Neural crest cell (in vitro differentiated cells): ENCODE measurements around the gene DAZAP1. TPM values are rescaled to one million over a fixed set of nuclear protein-coding genes. Genes with fewer than 3 reads are reported as not detected.

Experiments used
- DNase-seq: peaks from one replicate; pipeline ENCODE4 v3.0.0; 2021; ENCODE audit warnings: low read depth, mixed read lengths, low spot score
- H3K27ac Mint-ChIP-seq: one replicate; pipeline ENCODE4 v1.8.0; 2021; ENCODE audit warnings: mild to moderate bottlenecking, mixed read lengths; ENCODE audit not compliant: unreplicated experiment
- H3K27me3 Mint-ChIP-seq: 2 replicates; pipeline ENCODE4 v1.8.0; 2021; ENCODE audit warnings: low read depth, mild to moderate bottlenecking, mixed read lengths
- H3K36me3 Mint-ChIP-seq: 2 replicates; pipeline ENCODE4 v1.8.0; 2021; ENCODE audit warnings: low read depth, mild to moderate bottlenecking, mixed read lengths
- H3K4me1 Mint-ChIP-seq: 2 replicates; pipeline ENCODE4 v1.8.0; 2021; ENCODE audit warnings: mixed read lengths
- H3K4me3 Mint-ChIP-seq: one replicate; pipeline ENCODE4 v1.8.0; 2021; ENCODE audit warnings: mild to moderate bottlenecking, mixed read lengths
- H3K9me3 Mint-ChIP-seq: 2 replicates; pipeline ENCODE4 v1.8.0; 2021; ENCODE audit warnings: mixed read lengths
- CTCF ChIP-seq: fragments of 200-600 bp; sonication (generic); conservative IDR thresholded peaks from 2 replicates; pipeline ENCODE4 v1.5.0; 2021; ENCODE audit warnings: antibody characterized with exemption, mild to moderate bottlenecking
- total RNA-seq: library from RNA; stranded (reverse); gene quantifications from 2 replicates; pipeline ENCODE4 v1.2.1, GENCODE V29; 2021

The DAZAP1 gene
- total RNA-seq, 1 donor from 2014 or later = 146 TPM

- no peaks in the 10 kb centered on the region for H3K9me3 Mint-ChIP-seq
- no peak for DNase-seq
- TF ChIP-seq CTCF = no peak
- H3K27me3 Mint-ChIP-seq = peaks cover 57% of the 10 kb centered on the region
- H3K27ac Mint-ChIP-seq = no peak overlapping the region
- H3K4me1 Mint-ChIP-seq = peaks cover 34% of the 10 kb centered on the region
- H3K4me3 Mint-ChIP-seq = peak overlapping the region; percentile 85
- H3K36me3 Mint-ChIP-seq = peaks cover 9% of the 10 kb centered on the region
Observed at GRCh38 chr19:1446713-1447481, 39.5 kb downstream of the DAZAP1 start.

GRCh38 chr19:1447504-1447903 lies 40.1 kb downstream of the DAZAP1 start:
- Mint-ChIP-seq H3K36me3 (peaks cover 3% of the 10 kb centered on the region), H3K4me3 (peak overlapping the region; percentile 85)
- DNase-seq = no peak

GRCh38 chr19:1447944-1448343 lies 40.6 kb downstream of the DAZAP1 start:
- H3K4me3 Mint-ChIP-seq = peak overlapping the region; percentile 85
- H3K27ac Mint-ChIP-seq = peak overlapping the region; percentile 83
- H3K9me3 Mint-ChIP-seq = no peaks in the 10 kb centered on the region
- no peaks in the 10 kb centered on the region for H3K36me3 Mint-ChIP-seq
- DNase-seq = no peak
- peaks cover 57% of the 10 kb centered on the region for H3K27me3 Mint-ChIP-seq
- peaks cover 28% of the 10 kb centered on the region for H3K4me1 Mint-ChIP-seq
- TF ChIP-seq CTCF = no peak

More at GRCh38 chr19:1447504-1447903, 40.1 kb downstream of the DAZAP1 start:
- no peak for TF ChIP-seq CTCF
- Mint-ChIP-seq H3K27me3 (peaks cover 60% of the 10 kb centered on the region), H3K27ac (peak overlapping the region; percentile 50), H3K4me1 (peaks cover 31% of the 10 kb centered on the region), H3K9me3 (no peaks in the 10 kb centered on the region)

- Mint-ChIP-seq H3K9me3 (no peaks in the 10 kb centered on the region), H3K36me3 (no peaks in the 10 kb centered on the region), H3K4me1 (peaks cover 34% of the 10 kb centered on the region), H3K4me3 (peak within 1 kb of the TSS; percentile 85), H3K27me3 (peaks cover 57% of the 10 kb centered on the region), H3K27ac (peak within 1 kb of the TSS; percentile 83)
- DNase-seq = peak; percentile 75
- no peak for TF ChIP-seq CTCF
Observed at GRCh38 chr19:1449467-1450442, 42.4 kb downstream of the DAZAP1 start, which contains the start of gene APC2. TSS of gene APC2 (plus strand) at chr19:1450121. CDS start at chr19:1453002, 2,881 bp downstream.
